Kidney (tissue), 14 donors: Measurements from ENCODE around the gene PGM2. TPM values are rescaled to one million over a fixed set of nuclear protein-coding genes. Genes with fewer than 3 reads are reported as not detected.
A peak's percentile ranks its signal among the peaks of the same experiment; 100 is the strongest.

Source experiments
- DNase-seq, 5 donors: peaks; one replicate each; pipeline ENCODE4 v3.0.0-alpha.2; 2013 to 2020
- FAIRE-seq: peaks from 2 replicates; lab custom pipeline; 2012; peaks lifted over from hg19 to GRCh38; lab: Jason Lieb, UNC
- H3K27ac ChIP-seq, 2 donors: one replicate each; pipeline ENCODE4 v1.7.0; 2013; ENCODE audit warnings: low read depth in 2 of 2, low read length in 2 of 2, inconsistent platforms in 1 of 2
- H3K27me3 ChIP-seq: one replicate; pipeline ENCODE4 v1.7.1; 2013; ENCODE audit warnings: low read length, inconsistent platforms; ENCODE audit not compliant: control insufficient read depth, insufficient read depth
- H3K36me3 ChIP-seq, 3 donors: one replicate each; pipeline versions ENCODE4 v1.7.0 to v1.7.1; 2013; ENCODE audit warnings: low read length in 3 of 3, control low read depth in 1 of 3, inconsistent platforms in 1 of 3; ENCODE audit not compliant: insufficient read depth in 3 of 3, control insufficient read depth in 2 of 3
- H3K4me1 ChIP-seq, 3 donors: one replicate each; pipeline versions ENCODE4 v1.7.0 to v1.7.1; 2013; ENCODE audit warnings: low read length in 3 of 3, inconsistent platforms in 1 of 3, low read depth in 1 of 3; ENCODE audit not compliant: control insufficient read depth in 2 of 3, insufficient read depth in 2 of 3
- H3K4me3 ChIP-seq, 3 donors: one replicate each; pipeline versions ENCODE4 v1.7.0 to v1.8.1; 2013; ENCODE audit warnings: low read length in 3 of 3, control low read depth in 1 of 3, inconsistent platforms in 1 of 3
- H3K9ac ChIP-seq, 3 donors: one replicate each; pipeline versions ENCODE4 v1.7.0 to v1.7.1; 2013; ENCODE audit warnings: low read length in 3 of 3, control low read depth in 1 of 3, inconsistent platforms in 1 of 3
- H3K9me3 ChIP-seq, 3 donors: one replicate each; pipeline versions ENCODE4 v1.7.0 to v1.7.1; 2013; ENCODE audit warnings: low read length in 3 of 3, control low read depth in 1 of 3, inconsistent platforms in 1 of 3; ENCODE audit not compliant: control insufficient read depth in 2 of 3, insufficient read depth in 1 of 3
- CTCF ChIP-seq: IDR thresholded peaks from 3 replicates; pipeline ENCODE4 v1.5.1; 2012; ENCODE audit warnings: mild to moderate bottlenecking, moderate library complexity, borderline replicate concordance; ENCODE audit not compliant: insufficient read depth; ENCODE audit errors: extremely low read depth
- intact Hi-C: fragments of 100-400 bp; cut with DNase I; formaldehyde crosslinking; loops from one replicate; pipeline ENCODE4 v1.11.1; 2022
- polyA plus RNA-seq: library from polyadenylated mRNA; stranded (reverse); fragments of 350-450 nt; fragmentation: Illumina TruSeq; extraction: RNeasy Lipid Tissue Mini Kit (QIAGEN cat#74804); gene quantifications from one replicate; pipeline ENCODE4 v1.2.3, GENCODE V29; 2014; ENCODE audit warnings: low read depth, low replicate concordance; ENCODE audit not compliant: insufficient read depth
- total RNA-seq: library from RNA; stranded (reverse); fragmentation: NEBNext Ultra II Directional; extraction: Animal tissue kit (Norgen Biotek cat#: 25700); gene quantifications from one replicate; pipeline ENCODE4 v1.2.1, GENCODE V29; 2021
- donor health status: control.
- donor health status: control.
- donor health status: control.
- donor health status: control.
- donor health status: control.
- donor health status: DM: yes; HTN: yes; CAD: no.
- donor health status: Normal renal cell carcinoma (clear cell type).

Gene PGM2
- total and polyA plus RNA-seq, 2 donors from 2014 or later: 15.5 to 30.7 TPM

GRCh38 chr4:37828843-37829242 is 2.4 kb downstream of the PGM2 start:
- FAIRE-seq: no peak
- intact Hi-C loops: no loop called here
- no peak for TF ChIP-seq CTCF

GRCh38 chr4:37830640-37831039 is 4.2 kb downstream of the PGM2 start:
- no peak for FAIRE-seq
- no peak for TF ChIP-seq CTCF
- Histone ChIP-seq H3K27me3 (no peaks in the 10 kb centered on the region), H3K4me1 (peaks cover 0 to 9% (median 6%) of the 10 kb centered on the region in 3 donors), H3K9ac (no peak overlapping the region), H3K9me3 (no peaks in the 10 kb centered on the region), H3K36me3 (peaks cover 2 to 11% (median 2%) of the 10 kb centered on the region in 3 donors), H3K4me3 (no peak overlapping the region), H3K27ac (no peak overlapping the region)
- intact Hi-C loops: no loop called here
- DNase-seq: no peak

More at GRCh38 chr4:37828843-37829242, 2.4 kb downstream of the PGM2 start:
- Histone ChIP-seq H3K27ac (no peak overlapping the region), H3K36me3 (peaks cover 0 to 6% (median 2%) of the 10 kb centered on the region in 3 donors), H3K9me3 (no peaks in the 10 kb centered on the region), H3K9ac (no peak overlapping the region), H3K4me1 (peaks cover 0 to 12% (median 6%) of the 10 kb centered on the region in 3 donors), H3K4me3 (no peak overlapping the region), H3K27me3 (no peaks in the 10 kb centered on the region)
- peak in 1 of 5 donors; percentile 3 for DNase-seq

- H3K4me1 ChIP-seq: peaks cover 0 to 3% (median 0%) of the 10 kb centered on the region in 3 donors
Observed at GRCh38 chr4:37835031-37835430, 8.5 kb downstream of the PGM2 start.

More at GRCh38 chr4:37835031-37835430, 8.5 kb downstream of the PGM2 start:
- Histone ChIP-seq H3K27me3 (no peaks in the 10 kb centered on the region), H3K27ac (no peak overlapping the region), H3K9me3 (no peaks in the 10 kb centered on the region), H3K36me3 (peaks cover 2 to 12% (median 3%) of the 10 kb centered on the region in 3 donors), H3K9ac (no peak overlapping the region), H3K4me3 (no peak overlapping the region)
- DNase-seq (no peak), FAIRE-seq (no peak)
- intact Hi-C loops: no loop called here
- TF ChIP-seq CTCF: no peak
